GM12878 (cell line): ENCODE data around the gene TSPAN5. TPM values are rescaled to one million over a fixed set of nuclear protein-coding genes. Genes with fewer than 3 reads are reported as not detected.

Experiments used
- ATAC-seq: fragments of 200-7000 bp; cut with Tn5 transposase; 3 replicates; pipeline ENCODE4 v1.9.1; 2020; ENCODE audit warnings: mild to moderate bottlenecking, moderate library complexity
- BruUV-seq: library from RNA; stranded (reverse); fragments of 400-500 nt; replicated peaks from 2 replicates; lab custom pipeline; 2021; lab: Mats Ljungman, UMichigan
- CTCF ChIA-PET: fragments of 300-600 bp; sonication (Branson Sonifier 250); formaldehyde crosslinking; extraction: SDS; loops from one replicate; lab custom pipeline; 2021; ENCODE audit warnings: inconsistent platforms; lab: Yijun Ruan, JAX
- POLR2A ChIA-PET: fragments of 350-600 bp; formaldehyde crosslinking; extraction: SDS; loops from one replicate; lab custom pipeline; 2021; ENCODE audit warnings: inconsistent platforms; lab: Charles Lee
- RAD21 ChIA-PET: fragments of 300-600 bp; sonication (Branson Sonifier 250); formaldehyde crosslinking; loops from one replicate; lab custom pipeline; 2023; ENCODE audit warnings: antibody characterized with exemption; ENCODE audit not compliant: unreplicated experiment; lab: Charles Lee
- SMC1A ChIA-PET: fragments of 300-600 bp; sonication (Branson Sonifier 250); formaldehyde crosslinking; loops from one replicate; lab custom pipeline; 2023; ENCODE audit not compliant: unreplicated experiment, uncharacterized antibody; lab: Charles Lee
- DNase-seq: peaks from one replicate; pipeline ENCODE4 v3.0.0-alpha.2; 2011; ENCODE audit warnings: low read depth, low spot score
- FAIRE-seq: peaks from 3 replicates; lab custom pipeline; 2011; peaks lifted over from hg19 to GRCh38; lab: Jason Lieb, UNC
- H2AFZ ChIP-seq: 2 replicates; pipeline ENCODE4 v1.6.0; 2011; ENCODE audit warnings: low read depth, low read length, control low read depth; ENCODE audit not compliant: control insufficient read depth
- H3K27ac ChIP-seq: 2 replicates; pipeline ENCODE4 v1.5.1; 2011; ENCODE audit warnings: control low read depth; ENCODE audit not compliant: control insufficient read depth, insufficient read depth
- H3K27me3 ChIP-seq, 2 experiments: replicated peaks in 1 of 2; 2 replicates each; pipeline versions ENCODE4 v1.6.0 to v1.6.1; 2011; ENCODE audit warnings: low read length in 1 of 2; ENCODE audit not compliant: control insufficient read depth in 2 of 2, insufficient read depth in 2 of 2
- H3K36me3 ChIP-seq, 2 experiments: 2 replicates each; pipeline ENCODE4 v1.5.1; 2011; ENCODE audit warnings: low read length in 1 of 2; ENCODE audit not compliant: control insufficient read depth in 2 of 2, insufficient read depth in 2 of 2
- H3K4me1 ChIP-seq: 2 replicates; pipeline ENCODE4 v1.6.1; 2011; ENCODE audit warnings: mild to moderate bottlenecking, low read length, moderate library complexity, mixed read lengths; ENCODE audit not compliant: control insufficient read depth, insufficient read depth
- H3K4me2 ChIP-seq: 2 replicates; pipeline ENCODE4 v1.6.0; 2011; ENCODE audit warnings: control low read depth; ENCODE audit not compliant: control insufficient read depth, insufficient read depth
- H3K4me3 ChIP-seq: fragments of 200-600 bp; sonication (generic); 2 replicates; pipeline ENCODE4 v1.5.1; 2016
- H3K79me2 ChIP-seq: 2 replicates; pipeline ENCODE4 v1.6.0; 2011; ENCODE audit warnings: low read length; ENCODE audit not compliant: control insufficient read depth, insufficient read depth
- H3K9ac ChIP-seq: 2 replicates; pipeline ENCODE4 v1.8.0; 2011; ENCODE audit warnings: low read length, control low read depth, mixed read lengths; ENCODE audit not compliant: control insufficient read depth, insufficient read depth
- H3K9me3 ChIP-seq: replicated peaks from 3 replicates; pipeline ENCODE4 v1.5.1; 2011; ENCODE audit warnings: mild to moderate bottlenecking, low read length; ENCODE audit not compliant: control insufficient read depth, insufficient read depth
- H4K20me1 ChIP-seq: 2 replicates; pipeline ENCODE4 v1.6.0; 2011; ENCODE audit not compliant: control insufficient read depth, insufficient read depth
- BCL3 ChIP-seq: IDR thresholded peaks from 2 replicates; pipeline ENCODE4 v1.6.1; 2011; ENCODE audit warnings: borderline replicate concordance, low read depth, mild to moderate bottlenecking, moderate library complexity, low read length; ENCODE audit not compliant: insufficient read depth, poor library complexity, severe bottlenecking
- BMI1 ChIP-seq: fragments of 450-650 bp; IDR thresholded peaks from 2 replicates; pipeline ENCODE4 v1.6.1; 2016; ENCODE audit warnings: mild to moderate bottlenecking, moderate library complexity, borderline replicate concordance
- MTA3 ChIP-seq: IDR thresholded peaks from 2 replicates; pipeline ENCODE4 v1.6.1; 2012; ENCODE audit warnings: low read length, inconsistent platforms, borderline replicate concordance
- NR2C1 ChIP-seq: fragments of 450-650 bp; IDR thresholded peaks from 2 replicates; pipeline ENCODE4 v1.6.1; 2017; ENCODE audit warnings: antibody characterized with exemption, mild to moderate bottlenecking, moderate library complexity
- TAF1 ChIP-seq: IDR thresholded peaks from 2 replicates; pipeline ENCODE4 v1.6.1; 2011; ENCODE audit warnings: mild to moderate bottlenecking, low read depth, low read length, borderline replicate concordance
- TCF3 ChIP-seq: IDR thresholded peaks from 2 replicates; pipeline ENCODE4 v1.6.1; 2012; ENCODE audit warnings: low read depth, mild to moderate bottlenecking, low read length, borderline replicate concordance; ENCODE audit not compliant: insufficient read depth
- WGBS: methylation state at CpG from one replicate; pipeline ENCODE4 v1.1.6; 2016; ENCODE audit warnings: low lambda C conversion rate; ENCODE audit not compliant: insufficient replicate concordance, insufficient coverage; ENCODE audit errors: missing lambda C conversion rate; 5-methylcytosine and 5-hydroxymethylcytosine counted together
- in situ Hi-C: fragments of 300-500 bp; cut with MboI; formaldehyde crosslinking; loops from 9 replicates; pipeline ENCODE4 v1.14.3; 2018; ENCODE audit warnings: mixed read lengths
- intact Hi-C: fragments of 100-400 bp; cut with micrococcal nuclease; formaldehyde crosslinking; loops from one replicate; pipeline ENCODE4 v1.14.2; 2022; ENCODE audit not compliant: unreplicated experiment
- polyA plus RNA-seq, 11 experiments: library from polyadenylated mRNA; depleted of rRNA in 4 of 11; unstranded in 6 of 11; stranded (reverse) in 5 of 11; fragments of >200 nt; fragmentation: Nextera tagmentation in 4 of 11; fragmentation: Illumina TruSeq in 1 of 11; extraction: Ambion mirVana in 4 of 11; extraction: Trizol in 1 of 11; gene quantifications; 1 replicate in 1 of 11; 2 replicates in 10 of 11; pipeline versions ENCODE4 v1.2.1 to v1.2.3, GENCODE V29; 2011 to 2016; ENCODE audit warnings: inconsistent platforms in 2 of 11, missing spikeins in 2 of 11, low read depth in 1 of 11
- total RNA-seq, 4 experiments: library from RNA; depleted of rRNA in 3 of 4; stranded (reverse); fragments of >200 nt in 3 of 4; fragmentation: Illumina TruSeq in 1 of 4; extraction: Trizol in 1 of 4; gene quantifications; 2 replicates each; pipeline versions ENCODE4 v1.2.1 to v1.2.3, GENCODE V29; 2013 to 2021

TSPAN5 gene
- total and polyA plus RNA-seq, 10 of the 15 experiments (the other 5 are each of a cell fraction or from before 2014, with no cell fraction given), result 0.09 to 8.2 (median 0.27) TPM

- Histone ChIP-seq H4K20me1 (no peaks in the 10 kb centered on the region), H3K27ac (no peak overlapping the region), H3K79me2 (no peaks in the 10 kb centered on the region), H2AFZ (no peak overlapping the region), H3K9ac (no peak overlapping the region), H3K4me1 (peaks cover 4% of the 10 kb centered on the region; the same call in 1 of the 2 replicates), H3K36me3 (no peaks in the 10 kb centered on the region), H3K4me3 (no peak overlapping the region), H3K9me3 (no peaks in the 10 kb centered on the region), H3K27me3 (no peaks in the 10 kb centered on the region; a peak in 1 of 4 replicates), H3K4me2 (no peak overlapping the region)
- in situ Hi-C loops (no loop called here), intact Hi-C loops (no loop called here)
- DNase-seq (no peak), FAIRE-seq (no peak), ATAC-seq (no peak)
- BruUV-seq, result no TSS peak
- ChIA-PET CTCF (no interaction called here), SMC1A (interaction anchor here (0.6 to 1.1 kb wide), 2 partner anchors 9 to 319 kb away, joined by 3 to 4 read pairs; no protein-coding TSS in a partner anchor), POLR2A (interaction anchor here (1.2 kb wide), 1 partner anchor 14 kb away, joined by 4 read pairs; no protein-coding TSS in a partner anchor), RAD21 (no interaction called here)
- TF ChIP-seq BMI1, result no peak
- TF ChIP-seq TAF1, result no peak
- no peak for TF ChIP-seq NR2C1
- TF ChIP-seq BCL3, result no peak
- no peak for TF ChIP-seq MTA3
- TF ChIP-seq TCF3, result no peak
- 55% methylated on average over 6 of the region's 6 CpGs for WGBS
Observed at GRCh38 chr4:98610926-98611676, 47.3 kb downstream of the TSPAN5 start.
